Gastroesophageal sphincter (tissue), 4 donors: ENCODE results near the gene CFAP99. TPM values are rescaled to one million over a fixed set of nuclear protein-coding genes. Genes with fewer than 3 reads are reported as not detected.
"Not testable (repeated sequence)": the region's sequence is repeated elsewhere in the genome, so short reads cannot be mapped to it uniquely, and the experiment has no call there.

Experiments
- ATAC-seq: fragments of 150-250 bp; one replicate; pipeline ENCODE4 v1.9.1; 2016; ENCODE audit warnings: mild to moderate bottlenecking, moderate library complexity
- H3K27ac ChIP-seq, 4 donors: fragments of 200-600 bp; sonication (generic) in 3 of 4; 1 replicate in 3 of 4; 2 replicates in 1 of 4; pipeline ENCODE4 v1.5.1; 2016 to 2019
- H3K27me3 ChIP-seq: fragments of 200-600 bp; sonication (generic); one replicate; pipeline ENCODE4 v1.5.1; 2019
- H3K36me3 ChIP-seq, 2 donors: fragments of 200-600 bp; sonication (generic); one replicate each; pipeline ENCODE4 v1.5.1; 2019; ENCODE audit warnings: control low read depth in 1 of 2
- H3K4me1 ChIP-seq, 3 donors: fragments of 200-600 bp; sonication (generic); 1 replicate in 2 of 3; 2 replicates in 1 of 3; pipeline ENCODE4 v1.5.1; 2016 to 2019; ENCODE audit warnings: control low read depth in 2 of 3
- H3K4me3 ChIP-seq, 2 donors: fragments of 200-600 bp; sonication (generic); one replicate each; pipeline ENCODE4 v1.5.1; 2019; ENCODE audit warnings: mild to moderate bottlenecking in 1 of 2, moderate library complexity in 1 of 2
- H3K9me3 ChIP-seq, 3 donors: fragments of 200-600 bp; sonication (generic); one replicate each; pipeline ENCODE4 v1.5.1; 2017 to 2019; ENCODE audit warnings: control low read depth in 2 of 3
- EP300 ChIP-seq: sonication (generic); formaldehyde crosslinking; IDR thresholded peaks from one replicate; pipeline ENCODE4 v1.6.1; 2017; ENCODE audit warnings: antibody characterized with exemption, mild to moderate bottlenecking
- POLR2A ChIP-seq, 2 donors: fragments of 450-650 bp; IDR thresholded peaks; one replicate each; pipeline ENCODE4 v1.6.1; 2017; ENCODE audit warnings: antibody characterized with exemption in 2 of 2, mild to moderate bottlenecking in 2 of 2, moderate library complexity in 1 of 2
- POLR2AphosphoS5 ChIP-seq: sonication (generic); formaldehyde crosslinking; IDR thresholded peaks from one replicate; pipeline ENCODE4 v1.6.1; 2017; ENCODE audit warnings: antibody characterized with exemption
- WGBS, 2 donors: methylation state at CpG; one replicate each; pipeline ENCODE4 v1.1.5; 2018; ENCODE audit warnings: low coverage in 1 of 2; 5-methylcytosine and 5-hydroxymethylcytosine counted together
- total RNA-seq, 4 donors: library from RNA; depleted of rRNA; stranded (reverse); fragments of >200 nt; gene quantifications; one replicate each; pipeline ENCODE4 v1.1.0, GENCODE V29; 2016
- TF ChIP-seq, protein P1 (sequence below), 4 experiments: fragments of 200-600 bp in 2 of 4; fragments of 450-650 bp in 2 of 4; sonication (generic) in 1 of 4; IDR thresholded peaks; one replicate each; pipeline ENCODE4 v1.5.1; 2017 to 2019; ENCODE audit warnings: antibody characterized with exemption in 4 of 4, mild to moderate bottlenecking in 2 of 4, moderate library complexity in 2 of 4

The CFAP99 gene
- total RNA-seq, 4 donors from 2014 or later, result not detected

DNA sequence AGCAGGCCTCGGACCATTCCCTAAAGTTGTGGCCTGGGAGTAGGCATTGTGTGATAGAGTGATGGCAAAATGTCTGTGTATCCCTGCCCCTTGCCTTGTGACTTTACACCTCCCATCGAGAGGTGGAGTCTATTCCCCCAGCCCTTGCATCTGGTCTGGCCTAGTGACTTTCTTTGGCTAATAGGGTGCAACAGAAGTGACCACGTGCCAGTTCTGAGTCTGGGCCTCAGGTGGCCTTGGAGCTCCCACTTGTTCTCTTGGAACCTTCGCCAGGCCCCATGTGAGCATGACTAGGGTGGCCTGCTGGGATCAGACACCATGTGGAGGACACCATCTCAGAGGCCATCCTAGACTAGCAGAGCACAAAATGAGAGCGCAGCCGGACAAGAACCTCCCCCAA lies 46.3 kb downstream of the CFAP99 start:
- no peaks in the 10 kb centered on the region for H3K27me3 ChIP-seq
- H3K4me3 ChIP-seq, result no peak overlapping the region
- H3K27ac ChIP-seq, result no peak overlapping the region
- 100% methylated on average over 1 of the region's 6 CpGs; no CpG with 5 or more reads in 1 of the 2 donors for WGBS, 2 donors
- no peak for TF ChIP-seq EP300
- no peak for TF ChIP-seq POLR2A (IDR thresholded peaks at IDR 0.05)
- no peak for TF ChIP-seq POLR2AphosphoS5
- TF ChIP-seq, protein P1, sequence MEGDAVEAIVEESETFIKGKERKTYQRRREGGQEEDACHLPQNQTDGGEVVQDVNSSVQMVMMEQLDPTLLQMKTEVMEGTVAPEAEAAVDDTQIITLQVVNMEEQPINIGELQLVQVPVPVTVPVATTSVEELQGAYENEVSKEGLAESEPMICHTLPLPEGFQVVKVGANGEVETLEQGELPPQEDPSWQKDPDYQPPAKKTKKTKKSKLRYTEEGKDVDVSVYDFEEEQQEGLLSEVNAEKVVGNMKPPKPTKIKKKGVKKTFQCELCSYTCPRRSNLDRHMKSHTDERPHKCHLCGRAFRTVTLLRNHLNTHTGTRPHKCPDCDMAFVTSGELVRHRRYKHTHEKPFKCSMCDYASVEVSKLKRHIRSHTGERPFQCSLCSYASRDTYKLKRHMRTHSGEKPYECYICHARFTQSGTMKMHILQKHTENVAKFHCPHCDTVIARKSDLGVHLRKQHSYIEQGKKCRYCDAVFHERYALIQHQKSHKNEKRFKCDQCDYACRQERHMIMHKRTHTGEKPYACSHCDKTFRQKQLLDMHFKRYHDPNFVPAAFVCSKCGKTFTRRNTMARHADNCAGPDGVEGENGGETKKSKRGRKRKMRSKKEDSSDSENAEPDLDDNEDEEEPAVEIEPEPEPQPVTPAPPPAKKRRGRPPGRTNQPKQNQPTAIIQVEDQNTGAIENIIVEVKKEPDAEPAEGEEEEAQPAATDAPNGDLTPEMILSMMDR (IDR thresholded peaks at IDR 0.05), result no peak
- no peak for ATAC-seq
- H3K4me1 ChIP-seq, result peaks cover 0 to 41% (median 17%) of the 10 kb centered on the region in 3 donors
- no peaks in the 10 kb centered on the region for H3K9me3 ChIP-seq
- H3K36me3 ChIP-seq, result no peaks in the 10 kb centered on the region

DNA sequence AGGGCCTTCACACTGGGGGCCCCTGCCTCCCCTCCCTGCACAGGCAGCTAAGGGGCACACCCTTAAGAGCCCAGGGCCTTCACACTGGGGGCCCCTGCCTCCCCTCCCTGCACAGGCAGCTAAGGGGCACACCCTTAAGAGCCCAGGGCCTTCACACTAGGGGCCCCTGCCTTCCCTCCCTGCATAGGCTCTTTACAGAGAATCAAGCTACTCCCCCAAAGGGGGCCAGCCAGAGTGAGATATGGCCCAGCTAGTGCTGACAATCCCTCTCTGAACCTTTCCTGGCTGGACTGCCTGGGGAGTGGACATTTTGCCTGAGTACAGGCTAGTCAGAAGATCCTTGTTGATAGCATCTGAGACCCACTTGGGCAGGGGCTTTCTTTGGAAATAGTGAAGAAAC lies 46.8 kb downstream of the CFAP99 start:
- not testable (repeated sequence) for H3K36me3 ChIP-seq, H3K9me3 ChIP-seq, H3K4me3 ChIP-seq, H3K27ac ChIP-seq, H3K27me3 ChIP-seq, ATAC-seq
- peaks cover 0 to 46% (median 22%) of the 10 kb centered on the region in 3 donors for H3K4me1 ChIP-seq

DNA sequence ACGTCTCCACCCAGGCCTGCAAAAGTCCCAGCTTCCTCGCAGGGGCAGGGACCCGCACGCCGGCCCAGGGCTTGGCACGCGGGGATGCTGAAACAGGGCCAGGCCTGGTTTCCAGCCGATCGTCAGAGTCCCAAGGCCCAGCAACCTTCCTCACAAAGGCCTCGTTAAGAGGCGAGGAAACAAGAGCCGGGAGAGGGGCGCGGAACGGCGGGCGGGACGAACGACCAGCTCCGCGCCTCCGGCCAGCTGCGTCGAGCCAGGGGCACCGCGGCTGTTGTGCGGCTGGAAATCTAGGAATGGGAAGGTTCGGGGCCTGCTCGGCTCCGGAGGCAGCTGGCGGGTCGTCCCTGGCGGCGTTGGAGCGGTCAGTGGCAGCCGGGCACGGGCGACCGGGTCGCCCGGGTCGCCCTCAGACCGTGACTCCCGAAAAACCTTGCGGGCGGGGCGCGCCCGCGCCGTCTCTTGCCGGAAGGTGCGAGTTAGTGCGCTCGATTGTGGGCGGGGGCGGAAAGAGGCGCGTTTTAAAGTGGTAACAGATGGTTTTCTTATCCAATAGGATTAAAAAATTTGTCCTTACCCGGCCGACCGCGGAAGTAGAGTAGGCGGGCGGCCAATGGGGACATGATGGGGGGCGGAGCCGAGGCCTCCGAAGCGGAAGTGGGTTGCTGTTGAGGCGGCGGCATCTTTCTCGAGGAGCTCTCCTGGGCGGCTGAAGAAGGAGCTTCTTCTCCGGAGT lies 49.9 kb downstream of the CFAP99 start, which contains the start of gene RNF4:
TSS of gene RNF4 (plus strand) at position 651 of the 736 bp plus-strand sequence. CDS start 21,388 bp downstream, outside the sequence.
- H3K27me3 ChIP-seq, result no peaks in the 10 kb centered on the region
- peak; percentile 69 for TF ChIP-seq POLR2AphosphoS5
- TF ChIP-seq POLR2A (IDR thresholded peaks at IDR 0.05), result peak; percentile 47 to 55
- no peak for TF ChIP-seq EP300
- TF ChIP-seq, protein P1 (IDR thresholded peaks at IDR 0.05), result no peak
- 0% methylated on average over 13 of the region's 74 CpGs; no CpG with 5 or more reads in 1 of the 2 donors for WGBS, 2 donors
- no peaks in the 10 kb centered on the region for H3K9me3 ChIP-seq
- peak; percentile 98 for ATAC-seq
- H3K27ac ChIP-seq, result peak within 1 kb of the TSS; percentile 76 to 97 (median 94)
- peak within 1 kb of the TSS; percentile 88 to 89 for H3K4me3 ChIP-seq
- H3K4me1 ChIP-seq, result peaks cover 0 to 46% (median 13%) of the 10 kb centered on the region in 3 donors
- peaks cover 0 to 23% of the 10 kb centered on the region in 2 donors for H3K36me3 ChIP-seq

DNA sequence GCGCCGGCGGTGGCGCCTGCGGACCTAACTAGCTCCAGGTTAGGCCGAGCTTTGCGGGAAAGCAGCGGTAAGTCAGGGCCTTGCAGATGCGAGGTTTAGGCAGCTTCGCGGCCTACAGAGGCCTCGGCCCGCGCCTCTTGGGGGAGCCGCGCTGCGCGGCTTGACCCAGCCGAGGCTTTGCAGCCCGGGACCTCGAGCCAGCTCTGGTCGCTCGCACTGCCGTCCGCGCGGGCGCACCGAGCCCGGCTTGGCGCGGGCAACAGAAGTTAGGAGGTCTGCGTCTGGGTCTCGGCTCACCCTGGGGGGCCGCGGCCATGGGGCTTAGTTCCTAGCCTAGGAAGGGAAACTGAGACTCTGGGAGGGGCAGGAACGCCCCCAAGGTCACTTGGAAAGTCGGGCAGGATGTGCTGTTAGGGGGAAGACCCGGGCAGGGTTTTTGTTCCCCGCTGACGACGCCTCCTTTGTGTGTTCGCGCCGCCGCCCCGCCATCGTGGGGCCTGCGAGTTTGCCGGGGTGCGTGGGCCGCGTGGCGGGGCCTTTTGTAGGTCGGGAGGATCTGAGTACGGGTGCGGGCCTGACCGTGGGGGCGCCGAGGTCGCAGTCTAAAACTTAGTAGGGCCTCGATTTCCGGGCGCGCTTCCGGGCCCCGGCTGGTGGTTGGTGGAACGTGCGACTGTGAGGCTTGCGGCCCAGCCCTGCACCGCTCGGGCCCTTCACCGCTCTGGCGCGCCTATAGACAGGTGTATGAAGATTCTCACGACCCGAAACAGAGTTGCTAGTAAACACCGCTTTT lies 50.6 kb downstream of the CFAP99 start:
- 0% methylated on average over 4 of the region's 78 CpGs; no CpG with 5 or more reads in 1 of the 2 donors for WGBS, 2 donors
- H3K27me3 ChIP-seq, result no peaks in the 10 kb centered on the region
- peaks cover 0 to 26% of the 10 kb centered on the region in 2 donors for H3K36me3 ChIP-seq
- peak overlapping the region; percentile 88 to 89 for H3K4me3 ChIP-seq
- TF ChIP-seq EP300 (no peak), POLR2AphosphoS5 (no peak), POLR2A (IDR thresholded peaks at IDR 0.05) (no peak)
- TF ChIP-seq, protein P1 (IDR thresholded peaks at IDR 0.05), result no peak
- peak overlapping the region; percentile 72 to 97 (median 94) for H3K27ac ChIP-seq
- peaks cover 0 to 48% (median 13%) of the 10 kb centered on the region in 3 donors for H3K4me1 ChIP-seq
- H3K9me3 ChIP-seq, result no peaks in the 10 kb centered on the region
- ATAC-seq, result peak; percentile 40

DNA sequence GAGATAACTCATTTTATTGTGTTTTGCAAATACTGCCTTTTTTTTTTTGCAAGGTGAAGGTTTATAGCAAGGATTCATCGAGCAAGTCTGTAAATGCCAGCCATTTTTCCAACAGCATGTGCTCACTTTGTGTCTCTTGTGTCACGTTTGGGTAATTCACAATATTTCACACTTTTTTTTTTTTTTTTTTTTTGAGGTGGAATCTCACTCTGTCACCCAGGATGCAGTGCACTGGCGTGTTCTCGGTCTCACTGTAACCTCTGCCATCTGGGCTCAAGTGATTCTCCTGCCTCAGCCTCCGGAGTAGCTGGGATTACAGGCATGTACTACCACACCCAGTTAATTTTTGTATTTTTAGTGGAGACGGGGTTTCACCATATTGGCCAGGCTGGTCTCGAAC lies 52.0 kb downstream of the CFAP99 start:
- peaks cover 0 to 26% of the 10 kb centered on the region in 2 donors for H3K36me3 ChIP-seq
- TF ChIP-seq, protein P1 (IDR thresholded peaks at IDR 0.05), result no peak
- TF ChIP-seq POLR2A (IDR thresholded peaks at IDR 0.05) (no peak), POLR2AphosphoS5 (no peak), EP300 (no peak)
- no peak overlapping the region for H3K4me3 ChIP-seq
- peaks cover 0 to 57% (median 13%) of the 10 kb centered on the region in 3 donors for H3K4me1 ChIP-seq
- no peak overlapping the region for H3K27ac ChIP-seq
- no peak for ATAC-seq
- WGBS, 2 donors, result 65 to 76% methylated on average over 6 to 7 of the region's 7 CpGs
- no peaks in the 10 kb centered on the region for H3K27me3 ChIP-seq
- no peaks in the 10 kb centered on the region for H3K9me3 ChIP-seq
